Posterior vena cava (tissue), 2 donors: Measurements from ENCODE around the gene CDC42SE2. TPM values are rescaled to one million over a fixed set of nuclear protein-coding genes. Genes with fewer than 3 reads are reported as not detected.
"Not testable (repeated sequence)": the region's sequence is repeated elsewhere in the genome, so short reads cannot be mapped to it uniquely, and the experiment has no call there.

Experiments used
- DNase-seq: peaks from one replicate; pipeline ENCODE4 v3.0.0-alpha.2; 2020; ENCODE audit warnings: low spot score
- intact Hi-C, 2 donors: fragments of 100-400 bp; cut with DNase I; formaldehyde crosslinking; loops; one replicate each; pipeline versions ENCODE4 v1.14.1 to v1.14.2; 2022 to 2023
- total RNA-seq, 2 donors: library from RNA; stranded (reverse); fragmentation: NEBNext Ultra II Directional; extraction: Animal tissue kit (Norgen Biotek cat#: 25700); gene quantifications; one replicate each; pipeline ENCODE4 v1.2.1, GENCODE V29; 2021
- donor health status: DM: yes; HTN: yes; CAD: no.
- donor health status: DM: yes; HTN: yes; CAD: no.

The CDC42SE2 gene
- total RNA-seq, 2 donors from 2014 or later, result 17.0 to 18.5 TPM

DNA sequence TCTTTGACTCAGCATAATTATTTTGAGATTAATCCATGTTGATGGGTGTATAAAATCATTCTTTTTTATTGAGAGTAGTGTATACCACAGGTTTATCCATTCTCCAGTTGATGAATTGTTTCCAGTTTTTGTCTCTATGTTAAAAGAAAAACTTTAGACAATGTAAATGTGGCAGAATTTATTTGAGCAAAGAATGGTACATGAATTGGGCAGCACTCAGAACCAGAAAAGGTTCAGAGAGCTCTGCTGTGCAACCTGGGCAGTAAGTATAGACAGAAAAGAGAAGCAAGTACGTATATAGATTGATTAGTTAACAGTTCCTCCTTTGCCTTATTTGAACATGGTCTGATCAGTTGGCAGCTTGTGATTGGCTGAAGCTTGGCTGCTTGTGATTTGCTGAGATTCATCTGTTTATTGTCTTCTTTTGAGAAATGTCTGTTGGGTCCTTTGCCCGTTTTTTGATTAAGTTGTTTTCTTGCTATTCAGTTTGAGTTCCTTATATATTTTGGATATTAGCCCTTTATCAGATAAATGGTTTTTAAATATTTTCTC is 41.4 kb downstream of the CDC42SE2 start:
- intact Hi-C loops, result no loop called here
- DNase-seq, result no peak

DNA sequence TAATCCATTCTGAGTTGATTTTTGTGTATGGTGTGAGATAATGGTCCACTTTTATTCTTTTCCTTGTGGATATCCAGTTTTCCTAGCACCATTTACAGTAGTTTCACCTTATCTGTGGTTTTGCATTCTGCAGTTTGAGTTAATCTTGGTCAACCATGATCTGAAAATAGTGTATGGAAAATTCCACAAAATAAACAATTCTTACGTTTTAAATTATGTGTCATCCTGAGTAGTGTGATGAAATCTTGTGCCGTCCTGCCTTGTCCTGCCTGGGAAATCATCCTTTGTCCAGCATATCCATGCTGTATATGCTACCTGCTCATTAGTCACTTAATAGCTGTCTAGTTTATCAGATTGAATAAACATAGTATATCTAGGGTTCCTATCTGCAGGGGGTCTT is 42.1 kb downstream of the CDC42SE2 start:
- DNase-seq, result no peak
- intact Hi-C loops, result no loop called here

DNA sequence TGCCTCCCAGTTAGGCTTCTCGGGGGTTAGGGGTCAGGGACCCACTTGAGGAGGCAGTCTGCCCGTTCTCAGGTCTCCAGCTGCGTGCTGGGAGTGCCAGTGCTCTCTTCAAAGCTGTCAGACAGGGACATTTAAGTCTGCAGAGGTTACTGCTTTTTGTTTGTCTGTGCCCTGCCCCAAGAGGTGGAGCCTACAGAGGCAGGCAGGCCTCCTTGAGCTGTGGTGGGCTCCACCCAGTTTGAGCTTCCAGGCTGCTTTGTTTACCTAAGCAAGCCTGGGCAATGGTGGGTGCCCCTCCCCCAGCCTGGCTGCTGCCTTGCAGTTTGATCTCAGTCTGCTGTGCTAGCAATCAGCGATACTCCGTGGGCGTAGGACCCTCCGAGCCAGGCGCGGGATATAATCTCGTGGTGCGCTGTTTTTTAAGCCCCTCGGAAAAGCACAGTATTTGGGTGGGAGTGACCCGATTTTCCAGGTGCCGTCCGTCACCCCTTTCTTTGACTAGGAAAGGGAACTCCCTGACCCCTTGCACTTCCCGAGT is 48.5 kb downstream of the CDC42SE2 start:
- intact Hi-C loops, DNase-seq: not testable (repeated sequence)

DNA sequence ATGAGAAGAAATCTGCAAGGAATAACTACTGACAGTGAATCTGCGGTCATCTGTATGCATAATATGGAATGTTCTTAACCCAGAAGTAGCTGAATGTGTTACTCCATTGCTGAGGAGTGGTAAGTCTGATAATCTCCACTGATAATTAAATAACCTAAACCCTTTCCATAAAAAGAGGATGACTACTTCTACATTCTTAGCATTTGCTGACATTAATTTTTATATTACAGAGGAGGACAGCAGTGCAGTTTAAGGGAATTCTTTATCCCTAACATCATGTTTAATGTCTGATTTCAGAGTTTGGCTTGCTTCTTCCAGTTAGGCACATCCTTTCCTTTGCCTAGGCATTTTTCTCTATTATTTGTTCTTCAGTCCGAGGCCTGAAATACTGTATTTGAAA is 52.2 kb downstream of the CDC42SE2 start:
- intact Hi-C loops, result no loop called here

DNA sequence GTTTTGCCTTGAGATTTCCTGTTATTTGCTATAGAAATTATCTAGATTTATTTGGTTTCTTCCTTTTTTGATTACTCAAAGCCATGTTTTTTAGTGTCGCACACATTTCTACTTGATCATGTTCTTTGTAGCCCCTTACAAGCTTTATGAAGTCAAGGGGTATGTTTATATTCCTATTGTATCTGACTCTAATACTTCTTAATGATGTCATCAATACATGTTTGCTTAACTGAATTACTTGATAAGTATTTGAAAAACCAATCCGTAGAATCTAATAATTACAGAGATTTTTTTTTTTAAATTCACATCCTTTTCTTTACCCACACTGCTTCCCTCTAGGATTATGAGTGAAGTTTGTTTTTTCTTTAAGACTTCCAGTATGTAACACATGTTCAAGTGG is 53.0 kb downstream of the CDC42SE2 start:
- no peak for DNase-seq
- intact Hi-C loops, result no loop called here

More for the DNA sequence above, 52.2 kb downstream of the CDC42SE2 start:
- no peak for DNase-seq

DNA sequence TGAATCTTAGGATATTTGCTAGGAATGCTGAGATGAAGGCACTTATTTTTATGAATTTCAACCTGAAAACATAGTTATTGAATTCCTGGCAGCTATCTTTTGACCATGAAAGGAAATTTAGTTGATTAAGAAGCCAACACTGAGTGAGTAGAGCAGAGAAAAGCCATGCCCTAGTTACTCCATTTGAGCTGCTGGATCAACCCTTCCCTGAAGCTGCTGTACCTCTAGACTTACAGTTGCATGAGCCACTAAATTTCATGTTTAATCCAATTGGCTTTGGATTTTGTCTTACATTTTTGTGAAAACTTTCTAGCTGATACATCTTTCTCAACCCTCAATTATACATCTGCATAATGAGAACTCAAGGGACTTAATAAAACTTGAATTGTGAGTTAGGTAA is 54.6 kb downstream of the CDC42SE2 start:
- intact Hi-C loops, result no loop called here

DNA sequence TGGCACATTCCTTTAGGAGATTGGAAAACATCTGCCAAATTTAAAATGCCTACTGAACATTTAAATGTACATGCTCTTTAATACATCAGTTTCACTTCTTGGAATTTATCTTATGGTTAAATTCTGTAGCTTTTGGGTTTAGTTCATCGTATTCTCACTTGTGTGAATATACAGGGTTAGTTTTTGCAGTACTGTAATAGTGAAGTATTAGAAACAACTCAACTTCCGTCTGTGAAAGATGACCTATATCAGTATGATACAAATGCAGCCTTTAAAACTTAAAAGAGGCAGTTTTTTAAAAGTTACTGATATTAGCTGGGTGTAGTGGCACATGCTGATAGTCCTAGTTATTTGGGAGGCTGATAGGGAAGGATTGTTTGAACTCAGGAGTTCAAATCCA is 57.2 kb downstream of the CDC42SE2 start:
- intact Hi-C loops, result no loop called here
- DNase-seq, result no peak

More for the DNA sequence above, 54.6 kb downstream of the CDC42SE2 start:
- no peak for DNase-seq

DNA sequence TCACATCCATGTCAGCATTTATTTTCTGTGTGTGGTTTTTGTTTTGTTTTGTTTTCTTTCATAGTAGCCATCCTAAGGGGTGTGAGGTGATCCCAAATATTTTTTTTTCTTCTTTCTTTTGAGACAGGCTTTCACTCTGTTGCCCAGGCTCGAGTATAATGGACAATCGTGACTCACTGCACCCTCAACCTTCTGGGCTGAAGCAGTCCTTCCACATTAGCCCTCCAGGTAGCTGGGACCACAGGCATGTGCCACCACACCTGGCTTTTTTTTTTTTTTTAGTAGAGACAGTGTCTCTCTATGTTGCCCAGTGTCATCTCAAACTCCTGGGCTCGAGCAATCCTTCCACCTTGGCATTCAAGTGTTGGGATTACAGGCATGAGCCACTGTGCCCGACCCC is 59.1 kb downstream of the CDC42SE2 start:
- DNase-seq, result no peak
- intact Hi-C loops, result no loop called here

DNA sequence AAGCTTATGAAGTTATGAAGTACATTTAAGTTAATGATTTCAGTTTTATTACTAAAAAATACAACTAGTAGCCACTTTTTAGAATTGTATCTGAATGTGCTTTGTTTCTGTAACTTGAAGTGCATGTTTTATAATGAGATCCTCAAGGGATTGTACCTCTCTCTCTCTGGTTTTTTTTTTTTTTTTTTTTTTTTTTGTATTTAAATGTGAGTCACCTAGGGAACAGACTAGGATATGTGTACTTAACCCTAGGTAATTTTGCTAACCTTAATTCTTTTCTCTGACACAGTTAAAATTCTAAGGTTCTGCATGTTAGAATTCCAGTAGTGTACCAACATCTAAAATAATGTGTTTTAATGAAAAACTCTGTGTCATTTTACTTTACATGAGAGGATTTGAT is 59.5 kb downstream of the CDC42SE2 start:
- intact Hi-C loops, result no loop called here
- DNase-seq, result no peak

DNA sequence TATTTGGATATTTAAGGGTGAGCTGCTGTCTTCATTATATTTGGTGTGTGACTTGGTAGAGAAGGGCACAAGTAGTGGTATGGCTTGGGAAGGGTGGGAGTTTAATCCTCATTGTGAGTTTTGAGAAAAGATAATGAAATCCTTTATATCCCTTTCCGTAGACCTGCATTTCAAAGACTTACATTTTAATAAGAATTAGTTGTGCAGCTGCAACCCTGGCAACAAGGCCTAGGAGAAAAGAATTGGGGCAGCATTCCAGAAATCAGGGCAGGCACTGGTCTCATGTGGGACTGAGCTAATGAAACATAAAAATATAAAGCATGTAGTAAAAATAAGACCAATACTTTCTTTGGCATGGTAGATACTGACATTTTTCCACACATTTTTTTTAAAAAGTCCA is 60.5 kb downstream of the CDC42SE2 start:
- DNase-seq, result no peak
- intact Hi-C loops, result no loop called here

DNA sequence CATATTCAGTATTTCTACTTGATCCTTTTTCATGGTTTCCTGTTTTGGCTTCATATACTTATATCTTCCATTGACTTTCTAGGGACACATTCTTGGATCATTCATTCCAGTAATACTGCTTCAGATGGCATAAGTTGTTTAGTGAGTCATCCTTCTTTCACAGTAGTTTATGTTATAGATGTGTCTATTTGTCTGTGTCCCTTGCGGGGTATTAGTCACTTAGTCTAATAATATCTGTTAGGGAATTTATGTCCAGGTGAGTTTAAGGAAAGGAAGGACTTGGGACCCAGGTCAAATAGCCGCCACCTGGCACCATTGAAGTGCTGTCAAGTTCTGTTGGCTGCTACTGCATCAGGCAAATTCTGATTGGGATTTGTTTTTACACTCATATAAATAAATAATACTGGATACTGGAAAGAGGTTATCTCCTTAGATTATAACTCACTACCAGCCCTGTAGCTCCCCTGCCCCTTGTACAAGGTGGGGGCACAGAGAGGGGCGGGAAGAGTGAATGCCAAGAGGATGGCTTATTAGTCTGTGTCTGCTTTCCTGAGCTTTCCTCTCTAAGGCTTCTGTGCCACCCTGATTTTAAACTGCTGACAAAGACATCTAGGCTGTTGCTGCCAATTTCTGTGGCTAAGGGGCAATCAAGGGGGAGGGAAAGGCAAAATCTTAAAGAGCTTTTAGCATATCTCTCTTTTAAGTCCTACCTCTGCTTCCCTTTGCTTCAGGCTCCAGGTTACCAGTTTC is 64.9 kb downstream of the CDC42SE2 start:
- intact Hi-C loops, result loop anchor here in 1 of 2 donors (5.0 kb wide), 1 partner anchor 1471 kb away; no protein-coding TSS in a partner anchor
- DNase-seq, result no peak

DNA sequence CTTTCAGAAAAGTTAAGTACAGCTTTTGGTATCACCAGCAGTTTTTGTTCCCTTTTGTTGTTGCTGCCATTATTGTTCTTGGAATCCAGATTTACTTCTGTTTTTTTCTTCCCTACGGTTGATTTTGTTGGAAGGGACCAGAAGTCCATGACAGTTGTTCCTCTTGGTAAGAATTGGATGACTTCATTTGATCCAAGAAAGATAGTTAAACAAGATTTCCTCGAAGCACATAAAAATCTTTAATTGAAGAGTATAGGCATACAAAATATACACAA is 65.4 kb downstream of the CDC42SE2 start:
- no peak for DNase-seq
- intact Hi-C loops, result loop anchor here in 1 of 2 donors (5.0 kb wide), 1 partner anchor 1472 kb away; no protein-coding TSS in a partner anchor

DNA sequence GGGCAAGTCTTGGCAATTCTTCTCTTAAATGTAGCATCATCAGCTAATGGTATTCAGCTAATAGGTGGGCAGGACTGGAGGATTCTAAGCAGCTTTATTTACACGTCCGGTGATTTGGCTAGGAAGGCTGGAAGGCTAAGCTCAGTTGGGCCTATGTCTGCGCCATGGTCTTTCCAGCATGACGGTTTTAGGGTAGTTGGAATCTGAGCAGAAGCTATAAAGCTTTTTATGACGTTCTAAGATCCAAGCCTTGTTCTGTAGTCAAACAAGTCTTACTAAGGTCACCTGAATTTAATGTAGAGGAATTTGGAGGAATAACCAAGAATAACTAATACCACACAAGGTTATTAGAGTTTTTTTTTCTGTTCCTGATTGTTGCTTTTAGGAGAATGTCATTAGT is 66.2 kb downstream of the CDC42SE2 start:
- intact Hi-C loops, result no loop called here
- no peak for DNase-seq

DNA sequence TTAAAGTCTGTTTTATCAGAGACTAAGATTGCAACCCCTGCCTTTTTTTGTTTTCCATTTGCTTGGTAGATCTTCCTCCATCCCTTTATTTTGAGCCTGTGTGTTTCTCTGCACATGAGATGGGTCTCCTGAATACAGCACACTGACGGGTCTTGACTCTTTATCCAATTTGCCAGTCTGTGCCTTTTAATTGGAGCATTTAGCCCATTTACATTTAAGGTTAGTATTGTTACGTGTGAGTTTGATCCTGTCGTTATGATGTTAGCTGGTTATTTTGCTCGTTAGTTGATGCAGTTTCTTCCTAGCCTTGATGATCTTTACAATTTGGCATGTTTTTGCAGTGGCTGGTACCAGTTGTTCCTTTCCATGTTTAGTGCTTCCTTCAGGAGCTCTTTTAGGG is 71.9 kb downstream of the CDC42SE2 start:
- intact Hi-C loops, DNase-seq: not testable (repeated sequence)

DNA sequence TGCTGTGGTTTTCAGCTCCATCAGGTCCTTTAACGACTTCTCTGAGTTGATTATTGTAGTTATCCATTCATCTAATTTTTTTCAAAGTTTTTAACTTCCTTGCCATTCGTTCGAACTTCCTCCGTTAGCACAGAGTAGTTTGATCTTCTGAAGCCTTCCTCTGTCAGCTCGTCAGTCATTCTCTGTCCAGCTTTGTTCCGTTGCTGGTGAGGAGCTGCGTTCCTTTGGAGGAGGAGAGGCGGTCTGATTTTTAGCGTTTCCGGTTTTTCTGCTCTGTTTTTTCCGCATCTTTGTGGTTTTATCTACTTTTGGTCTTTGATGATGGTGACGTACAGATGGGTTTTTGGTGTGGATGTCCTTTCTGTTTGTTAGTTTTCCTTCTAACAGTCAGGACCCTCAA is 72.9 kb downstream of the CDC42SE2 start:
- DNase-seq, intact Hi-C loops: not testable (repeated sequence)

DNA sequence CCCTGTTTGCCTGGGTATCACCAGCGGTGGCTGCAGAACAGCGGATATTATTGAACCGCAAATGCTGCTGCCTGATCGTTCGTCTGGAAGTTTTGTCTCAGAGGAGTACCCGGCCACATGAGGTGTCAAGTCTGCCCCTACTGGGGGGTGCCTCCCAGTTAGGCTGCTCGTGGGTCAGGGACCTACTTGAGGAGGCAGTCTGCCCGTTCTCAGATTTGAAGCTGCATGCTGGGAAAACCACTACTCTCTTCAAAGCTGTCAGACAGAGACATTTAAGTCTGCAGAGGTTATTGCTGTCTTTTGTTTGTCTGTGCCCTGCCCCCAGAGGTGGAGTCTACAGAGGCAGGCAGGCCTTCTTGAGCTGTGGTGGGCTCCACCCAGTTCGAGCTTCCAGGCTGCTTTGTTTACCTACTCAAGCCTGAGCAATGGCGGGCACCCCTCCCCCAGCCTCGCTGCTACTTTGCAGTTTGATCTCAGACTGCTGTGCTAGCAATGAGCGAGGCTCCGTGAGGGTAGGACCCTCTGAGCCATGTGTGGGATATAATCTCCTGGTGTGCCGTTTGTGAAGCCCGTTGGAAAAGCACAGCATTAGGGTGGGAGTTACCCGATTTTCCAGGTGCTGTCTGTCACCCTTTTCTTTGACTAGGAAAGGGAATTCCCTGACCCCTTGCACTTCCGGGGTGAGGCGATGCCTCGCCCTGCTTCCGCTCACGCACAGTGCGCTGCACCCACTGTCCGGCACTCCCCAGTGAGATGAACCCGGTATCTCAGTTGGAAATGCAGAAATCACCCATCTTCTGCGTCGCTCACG is 73.6 kb downstream of the CDC42SE2 start:
- not testable (repeated sequence) for DNase-seq
- intact Hi-C loops, result loop anchor here in 1 of 2 donors (1.0 kb wide), 1 partner anchor 113 kb away; no protein-coding TSS in a partner anchor

DNA sequence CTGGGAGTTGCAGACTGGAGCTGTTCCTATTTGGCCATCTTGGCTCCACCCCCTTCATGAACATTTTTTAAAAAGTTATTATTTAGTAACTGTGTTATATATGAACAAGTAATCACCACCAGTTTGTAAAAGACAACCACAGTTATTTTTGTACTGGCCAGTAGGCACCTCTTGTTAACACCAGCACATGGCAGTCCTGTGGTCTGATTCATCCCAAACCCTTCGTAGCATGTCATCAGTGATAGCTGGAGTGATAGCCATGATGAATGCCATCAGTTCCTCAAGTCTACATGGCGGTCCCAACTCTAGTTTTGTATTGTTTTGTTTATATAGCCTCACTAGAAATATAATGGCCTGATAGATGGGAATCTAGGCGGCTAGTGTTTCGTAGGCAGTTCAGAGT is 74.2 kb downstream of the CDC42SE2 start:
- DNase-seq, result no peak
- intact Hi-C loops, result loop anchor here in 1 of 2 donors (1.0 kb wide), 1 partner anchor 114 kb away; no protein-coding TSS in a partner anchor

DNA sequence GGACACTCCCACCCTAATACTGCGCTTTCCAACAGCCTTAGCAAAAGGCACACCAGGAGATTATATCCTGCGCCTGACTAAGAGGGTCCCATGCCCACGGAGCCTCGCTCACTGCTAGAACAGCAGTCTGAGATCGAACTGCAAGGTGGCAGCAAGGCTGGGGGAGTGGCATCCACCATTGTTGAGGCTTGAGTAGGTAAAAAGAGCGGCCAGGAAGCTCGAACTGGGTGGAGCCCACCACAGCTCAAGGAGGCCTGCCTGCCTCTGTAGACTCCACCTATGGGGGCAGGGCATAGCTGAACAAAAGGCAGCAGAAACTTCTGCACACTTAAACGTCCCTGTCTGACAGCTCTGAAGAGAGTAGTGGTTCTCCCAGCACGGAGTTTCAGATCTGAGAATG is 80.4 kb downstream of the CDC42SE2 start:
- intact Hi-C loops, DNase-seq: not testable (repeated sequence)

DNA sequence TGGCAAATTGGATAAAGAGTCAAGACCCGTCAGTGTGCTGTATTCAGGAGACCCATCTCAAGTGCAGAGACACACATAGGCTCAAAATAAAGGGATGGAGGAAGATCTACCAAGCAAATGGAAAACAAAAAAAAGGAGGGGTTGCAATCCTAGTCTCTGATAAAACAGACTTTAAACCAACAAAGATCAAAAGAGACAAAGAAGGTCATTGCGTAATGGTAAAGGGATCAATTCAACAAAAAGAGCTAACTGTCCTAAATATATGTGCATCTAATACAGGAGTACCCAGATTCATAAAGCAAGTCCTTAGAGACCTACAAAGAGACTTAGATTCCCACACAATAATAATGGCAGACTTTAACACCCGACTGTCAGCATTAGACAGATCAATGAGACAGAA is 82.4 kb downstream of the CDC42SE2 start:
- DNase-seq, intact Hi-C loops: not testable (repeated sequence)

DNA sequence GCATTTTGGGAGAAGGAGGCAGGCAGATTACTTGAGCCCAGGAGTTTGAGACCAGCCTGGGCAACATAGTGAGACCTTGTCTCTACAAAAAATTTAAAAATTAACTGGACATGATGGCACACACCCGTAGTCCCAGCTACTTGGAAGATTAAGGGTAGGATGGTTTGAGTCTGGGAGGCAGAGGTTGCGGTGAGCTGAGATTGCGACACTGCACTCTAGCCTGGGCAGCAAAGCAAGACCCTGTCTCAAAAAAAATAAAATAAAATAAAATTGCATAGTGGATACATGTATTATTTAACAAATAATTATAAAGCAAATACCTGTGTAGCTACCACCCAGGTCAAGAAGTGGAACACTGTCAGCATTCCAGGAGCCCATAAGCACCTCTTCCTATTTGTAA is 90.1 kb downstream of the CDC42SE2 start:
- intact Hi-C loops, result no loop called here
- DNase-seq, result no peak
